HepG2 (cell line): ENCODE measurements around the gene ATG16L2. TPM values are rescaled to one million over a fixed set of nuclear protein-coding genes. Genes with fewer than 3 reads are reported as not detected.

Experiments
- ARID4A ChIP-seq: sonication (generic); formaldehyde crosslinking; IDR thresholded peaks from 2 replicates; pipeline ENCODE4 v1.5.0; 2020; ENCODE audit warnings: mild to moderate bottlenecking, missing genetic modification reagents, borderline replicate concordance
- CERS6 ChIP-seq: sonication (generic); formaldehyde crosslinking; IDR thresholded peaks from 2 replicates; pipeline ENCODE4 v1.5.0; 2020; ENCODE audit warnings: missing genetic modification reagents
- FOXA3 ChIP-seq: IDR thresholded peaks from 2 replicates; pipeline ENCODE4 v1.6.1; 2016; ENCODE audit warnings: missing genetic modification reagents, missing compliant biosample characterization
- GMEB1 ChIP-seq: sonication (generic); formaldehyde crosslinking; IDR thresholded peaks from 2 replicates; pipeline ENCODE4 v1.5.1; 2020; ENCODE audit warnings: missing genetic modification reagents, mild to moderate bottlenecking, borderline replicate concordance
- XRCC5 ChIP-seq: fragments of 200-400 bp; formaldehyde crosslinking; optimal IDR thresholded peaks from 2 replicates; pipeline ENCODE3; 2017; ENCODE audit warnings: mild to moderate bottlenecking, low read length
- ZMYM4 ChIP-seq: sonication (generic); formaldehyde crosslinking; IDR thresholded peaks from 2 replicates; pipeline ENCODE4 v1.8.1; 2023; ENCODE audit warnings: mild to moderate bottlenecking, missing genetic modification reagents
- ZNF720 ChIP-seq: sonication (generic); formaldehyde crosslinking; IDR thresholded peaks from 2 replicates; pipeline ENCODE4 v1.4.0; 2020; ENCODE audit warnings: missing genetic modification reagents
- polyA plus RNA-seq, 8 experiments: library from polyadenylated mRNA; depleted of rRNA in 3 of 8; stranded (reverse) in 7 of 8; unstranded in 1 of 8; fragments of >200 nt; fragmentation: Illumina TruSeq in 4 of 8; extraction: Trizol in 4 of 8; gene quantifications; 2 replicates each; pipeline versions ENCODE4 v1.2.1 to v1.2.3, GENCODE V29; 2011 to 2016; ENCODE audit warnings: low read depth in 4 of 8, missing spikeins in 1 of 8, mixed read lengths in 1 of 8; ENCODE audit not compliant: insufficient read depth in 1 of 8
- total RNA-seq, 5 experiments: library from RNA; depleted of rRNA; stranded (reverse); fragments of >200 nt; fragmentation: Illumina TruSeq; extraction: Trizol; gene quantifications; 2 replicates each; pipeline ENCODE4 v1.2.3, GENCODE V29; 2016; ENCODE audit warnings: low read depth in 1 of 5
- TF ChIP-seq, protein P1 (sequence below): sonication (generic); formaldehyde crosslinking; IDR thresholded peaks from 2 replicates; pipeline ENCODE4 v1.4.0; 2020; ENCODE audit warnings: missing genetic modification reagents
- TF ChIP-seq, protein P2 (sequence below): sonication (generic); formaldehyde crosslinking; IDR thresholded peaks from 2 replicates; pipeline ENCODE4 v1.4.0; 2020; ENCODE audit warnings: mild to moderate bottlenecking, missing genetic modification reagents
- TF ChIP-seq, protein P3 (sequence below): sonication (generic); formaldehyde crosslinking; IDR thresholded peaks from 2 replicates; pipeline ENCODE4 v1.9.0; 2022; ENCODE audit warnings: low read depth, missing genetic modification reagents
- TF ChIP-seq, protein P4 (sequence below): sonication (generic); formaldehyde crosslinking; IDR thresholded peaks from 2 replicates; pipeline ENCODE4 v1.5.0; 2020; ENCODE audit warnings: mild to moderate bottlenecking, missing genetic modification reagents

Gene ATG16L2
- total and polyA plus RNA-seq, 2 of the 13 experiments (the other 11 are each of a cell fraction or from before 2014, with no cell fraction given), result 6.2 to 14.8 TPM

- TF ChIP-seq, protein P1, sequence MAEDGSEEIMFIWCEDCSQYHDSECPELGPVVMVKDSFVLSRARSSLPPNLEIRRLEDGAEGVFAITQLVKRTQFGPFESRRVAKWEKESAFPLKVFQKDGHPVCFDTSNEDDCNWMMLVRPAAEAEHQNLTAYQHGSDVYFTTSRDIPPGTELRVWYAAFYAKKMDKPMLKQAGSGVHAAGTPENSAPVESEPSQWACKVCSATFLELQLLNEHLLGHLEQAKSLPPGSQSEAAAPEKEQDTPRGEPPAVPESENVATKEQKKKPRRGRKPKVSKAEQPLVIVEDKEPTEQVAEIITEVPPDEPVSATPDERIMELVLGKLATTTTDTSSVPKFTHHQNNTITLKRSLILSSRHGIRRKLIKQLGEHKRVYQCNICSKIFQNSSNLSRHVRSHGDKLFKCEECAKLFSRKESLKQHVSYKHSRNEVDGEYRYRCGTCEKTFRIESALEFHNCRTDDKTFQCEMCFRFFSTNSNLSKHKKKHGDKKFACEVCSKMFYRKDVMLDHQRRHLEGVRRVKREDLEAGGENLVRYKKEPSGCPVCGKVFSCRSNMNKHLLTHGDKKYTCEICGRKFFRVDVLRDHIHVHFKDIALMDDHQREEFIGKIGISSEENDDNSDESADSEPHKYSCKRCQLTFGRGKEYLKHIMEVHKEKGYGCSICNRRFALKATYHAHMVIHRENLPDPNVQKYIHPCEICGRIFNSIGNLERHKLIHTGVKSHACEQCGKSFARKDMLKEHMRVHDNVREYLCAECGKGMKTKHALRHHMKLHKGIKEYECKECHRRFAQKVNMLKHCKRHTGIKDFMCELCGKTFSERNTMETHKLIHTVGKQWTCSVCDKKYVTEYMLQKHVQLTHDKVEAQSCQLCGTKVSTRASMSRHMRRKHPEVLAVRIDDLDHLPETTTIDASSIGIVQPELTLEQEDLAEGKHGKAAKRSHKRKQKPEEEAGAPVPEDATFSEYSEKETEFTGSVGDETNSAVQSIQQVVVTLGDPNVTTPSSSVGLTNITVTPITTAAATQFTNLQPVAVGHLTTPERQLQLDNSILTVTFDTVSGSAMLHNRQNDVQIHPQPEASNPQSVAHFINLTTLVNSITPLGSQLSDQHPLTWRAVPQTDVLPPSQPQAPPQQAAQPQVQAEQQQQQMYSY (CRISPR knock-in tag), result peak; percentile 65
- TF ChIP-seq ZMYM4, result peak; percentile 45; the same call in 1 of the 2 replicates
- peak; percentile 57; the same call in 1 of the 2 replicates for TF ChIP-seq GMEB1 (CRISPR knock-in tag)
- TF ChIP-seq, protein P2, sequence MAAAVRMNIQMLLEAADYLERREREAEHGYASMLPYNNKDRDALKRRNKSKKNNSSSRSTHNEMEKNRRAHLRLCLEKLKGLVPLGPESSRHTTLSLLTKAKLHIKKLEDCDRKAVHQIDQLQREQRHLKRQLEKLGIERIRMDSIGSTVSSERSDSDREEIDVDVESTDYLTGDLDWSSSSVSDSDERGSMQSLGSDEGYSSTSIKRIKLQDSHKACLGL (CRISPR knock-in tag), result 0 out of 2 replicates have a peak, but pooled peaks have one; percentile 59
- no peak for TF ChIP-seq CERS6
- TF ChIP-seq, protein P3, sequence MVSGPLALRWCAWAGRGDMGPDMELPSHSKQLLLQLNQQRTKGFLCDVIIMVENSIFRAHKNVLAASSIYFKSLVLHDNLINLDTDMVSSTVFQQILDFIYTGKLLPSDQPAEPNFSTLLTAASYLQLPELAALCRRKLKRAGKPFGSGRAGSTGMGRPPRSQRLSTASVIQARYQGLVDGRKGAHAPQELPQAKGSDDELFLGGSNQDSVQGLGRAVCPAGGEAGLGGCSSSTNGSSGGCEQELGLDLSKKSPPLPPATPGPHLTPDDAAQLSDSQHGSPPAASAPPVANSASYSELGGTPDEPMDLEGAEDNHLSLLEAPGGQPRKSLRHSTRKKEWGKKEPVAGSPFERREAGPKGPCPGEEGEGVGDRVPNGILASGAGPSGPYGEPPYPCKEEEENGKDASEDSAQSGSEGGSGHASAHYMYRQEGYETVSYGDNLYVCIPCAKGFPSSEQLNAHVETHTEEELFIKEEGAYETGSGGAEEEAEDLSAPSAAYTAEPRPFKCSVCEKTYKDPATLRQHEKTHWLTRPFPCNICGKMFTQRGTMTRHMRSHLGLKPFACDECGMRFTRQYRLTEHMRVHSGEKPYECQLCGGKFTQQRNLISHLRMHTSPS (CRISPR knock-in tag), result peak; percentile 73; the same call in 1 of the 2 replicates
- no peak for TF ChIP-seq ZNF720 (CRISPR knock-in tag)
- TF ChIP-seq ARID4A (CRISPR knock-in tag), result peak; percentile 67
- TF ChIP-seq, protein P4, sequence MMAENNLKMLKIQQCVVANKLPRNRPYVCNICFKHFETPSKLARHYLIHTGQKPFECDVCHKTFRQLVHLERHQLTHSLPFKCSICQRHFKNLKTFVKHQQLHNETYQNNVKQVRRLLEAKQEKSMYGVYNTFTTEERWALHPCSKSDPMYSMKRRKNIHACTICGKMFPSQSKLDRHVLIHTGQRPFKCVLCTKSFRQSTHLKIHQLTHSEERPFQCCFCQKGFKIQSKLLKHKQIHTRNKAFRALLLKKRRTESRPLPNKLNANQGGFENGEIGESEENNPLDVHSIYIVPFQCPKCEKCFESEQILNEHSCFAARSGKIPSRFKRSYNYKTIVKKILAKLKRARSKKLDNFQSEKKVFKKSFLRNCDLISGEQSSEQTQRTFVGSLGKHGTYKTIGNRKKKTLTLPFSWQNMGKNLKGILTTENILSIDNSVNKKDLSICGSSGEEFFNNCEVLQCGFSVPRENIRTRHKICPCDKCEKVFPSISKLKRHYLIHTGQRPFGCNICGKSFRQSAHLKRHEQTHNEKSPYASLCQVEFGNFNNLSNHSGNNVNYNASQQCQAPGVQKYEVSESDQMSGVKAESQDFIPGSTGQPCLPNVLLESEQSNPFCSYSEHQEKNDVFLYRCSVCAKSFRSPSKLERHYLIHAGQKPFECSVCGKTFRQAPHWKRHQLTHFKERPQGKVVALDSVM (CRISPR knock-in tag), result peak; percentile 82
- peak; percentile 36 for TF ChIP-seq XRCC5
- TF ChIP-seq FOXA3 (CRISPR knock-in tag), result no peak
Observed at GRCh38 chr11:72782081-72782920, 31.9 kb upstream of the ATG16L2 start (continued).
